Activated CD4-positive, alpha-beta T cell treated with anti-CD3 and anti-CD28 coated beads, Interleukin-10, Interleukin-2, amounts not matched to agents 100 ng/mL and 50 ng/mL, durations not matched to agents 16 hours and 8 hours (primary cell): ENCODE results near the gene CD53.
"Not testable (repeated sequence)": the region's sequence is repeated elsewhere in the genome, so short reads cannot be mapped to it uniquely, and the experiment has no call there.

ENCODE experiments used
- DNase-seq: peaks from one replicate; pipeline ENCODE4 v3.0.0-alpha.2; 2020

The CD53 gene

GRCh38 chr1:110872745-110873720, at the start of gene CD53:
Gene CD53 (plus strand): TSS chr1:110873148. CDS start chr1:110891409, 18,261 bp downstream.
- peak; percentile 73 for DNase-seq

GRCh38 chr1:110824192-110824591, 48.8 kb upstream of the CD53 start:
- DNase-seq = no peak

- DNase-seq = peak; percentile 60
Observed at GRCh38 chr1:110829955-110830553, 42.9 kb upstream of the CD53 start.

GRCh38 chr1:110833779-110834178, 39.2 kb upstream of the CD53 start:
- not testable (repeated sequence) for DNase-seq

- DNase-seq = no peak
Observed at GRCh38 chr1:110846861-110847260, 26.1 kb upstream of the CD53 start.

GRCh38 chr1:110850145-110850544, 22.8 kb upstream of the CD53 start:
- no peak for DNase-seq

GRCh38 chr1:110850627-110851026, 22.3 kb upstream of the CD53 start:
- no peak for DNase-seq

GRCh38 chr1:110853135-110853534, 19.8 kb upstream of the CD53 start:
- DNase-seq = no peak

- DNase-seq = no peak
Observed at GRCh38 chr1:110856410-110856809, 16.5 kb upstream of the CD53 start.

- DNase-seq = no peak
Observed at GRCh38 chr1:110857964-110858948, 14.7 kb upstream of the CD53 start.

- no peak for DNase-seq
Observed at GRCh38 chr1:110859062-110859461, 13.9 kb upstream of the CD53 start.

- DNase-seq = peak; percentile 4
Observed at GRCh38 chr1:110860174-110860573, 12.8 kb upstream of the CD53 start.

GRCh38 chr1:110860620-110861019, 12.3 kb upstream of the CD53 start:
- not testable (repeated sequence) for DNase-seq

- DNase-seq = not testable (repeated sequence)
Observed at GRCh38 chr1:110861942-110862341, 11.0 kb upstream of the CD53 start.

GRCh38 chr1:110864287-110864686, 8.7 kb upstream of the CD53 start:
- no peak for DNase-seq

- no peak for DNase-seq
Observed at GRCh38 chr1:110870721-110871388, 2.1 kb upstream of the CD53 start.

GRCh38 chr1:110872366-110872744, 593 bp upstream of the CD53 start:
- DNase-seq = peak; percentile 15

GRCh38 chr1:110873856-110874255, 908 bp downstream of the CD53 start:
- peak; percentile 42 for DNase-seq

- DNase-seq = peak; percentile 71
Observed at GRCh38 chr1:110874324-110875215, 1.6 kb downstream of the CD53 start.

- DNase-seq = peak; percentile 93
Observed at GRCh38 chr1:110875216-110875731, 2.3 kb downstream of the CD53 start.
